ENCODE measurements around the gene MYO1B. TPM values are rescaled to one million over a fixed set of nuclear protein-coding genes. Genes with fewer than 3 reads are reported as not detected.

Gene MYO1B
- polyA plus RNA-seq, 1 donor (not counting 4 experiments of a cell fraction or from before 2014, with no cell fraction given) = 277 TPM

GRCh38 chr2:191412353-191412752 is 167.1 kb downstream of the MYO1B start:
- H2AFZ ChIP-seq (ENCODE audit: control insufficient read depth, low read length) = no peak overlapping the region
- H4K20me1 ChIP-seq (ENCODE audit: control insufficient read depth, extremely low read depth, insufficient read depth, low read length) = no peaks in the 10 kb centered on the region
- H3K4me1 ChIP-seq (ENCODE audit: control insufficient read depth, extremely low read depth, insufficient read depth, low read length) = no peaks in the 10 kb centered on the region
- dilution Hi-C loops (cut with MboI; ENCODE audit: extremely low pct_ligation_motif_present, low sequenced_read_pairs) = no loop called here
- no peak overlapping the region for H3K4me2 ChIP-seq (ENCODE audit: control insufficient read depth, extremely low read depth, insufficient read depth, low read depth, low read length)
- H3K4me3 ChIP-seq (ENCODE audit: control insufficient read depth in 2 of 3, extremely low read depth in 1 of 3, insufficient read depth in 2 of 3, low read depth in 1 of 3, low read length in 3 of 3) = no peak overlapping the region
- H3K27me3 ChIP-seq (ENCODE audit: control insufficient read depth, extremely low read depth, insufficient read depth, low read length) = no peaks in the 10 kb centered on the region
- DNase-seq (ENCODE audit: low read depth, low spot score) (no peak), FAIRE-seq (no peak)
- H3K9me3 ChIP-seq (ENCODE audit: control insufficient read depth, low read depth, low read length) = no peaks in the 10 kb centered on the region
- TF ChIP-seq CTCF (optimal IDR thresholded peaks at IDR 0.05 in 1 of 3, IDR thresholded peaks at IDR 0.05 in 1 of 3, conservative IDR thresholded peaks at IDR 0.05 in 1 of 3; ENCODE audit: extremely low read depth in 1 of 3, insufficient read depth in 2 of 3, low read length in 3 of 3) (no peak), EZH2 (IDR thresholded peaks at IDR 0.05; ENCODE audit: low read length) (no peak)
- H3K79me2 ChIP-seq (ENCODE audit: control insufficient read depth, insufficient read depth, low read length) = no peaks in the 10 kb centered on the region
- H3K9me1 ChIP-seq (ENCODE audit: control insufficient read depth, extremely low read depth, insufficient read depth, low read length) = no peaks in the 10 kb centered on the region
- H3K36me3 ChIP-seq (ENCODE audit: control insufficient read depth in 2 of 2, extremely low read depth in 1 of 2, insufficient read depth in 2 of 2, low read length in 2 of 2) = peaks cover 30 to 61% of the 10 kb centered on the region in 2 experiments
- H3K9ac ChIP-seq (ENCODE audit: control insufficient read depth, extremely low read depth, insufficient read depth, low read length) = no peak overlapping the region
- no peak overlapping the region for H3K27ac ChIP-seq (ENCODE audit: control insufficient read depth, insufficient read depth, low read length)

DNA sequence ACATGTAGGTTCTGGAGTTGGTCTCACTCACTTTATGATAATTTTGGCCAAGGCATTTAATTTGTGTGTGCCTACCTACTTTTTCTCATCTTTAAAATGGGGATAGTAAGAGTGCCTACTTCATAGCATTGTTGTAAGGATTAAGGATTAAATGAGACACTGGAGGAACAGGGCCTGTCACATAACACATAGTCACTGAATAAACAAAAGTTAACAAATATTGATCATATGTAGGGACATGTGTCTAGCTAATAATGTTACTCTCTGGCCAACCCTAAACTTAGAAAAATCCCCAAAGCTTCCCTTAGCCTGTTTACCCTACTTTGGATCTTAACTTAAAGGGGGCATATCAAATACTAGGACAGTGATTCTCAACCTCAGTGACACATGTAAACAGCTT is 169.9 kb downstream of the MYO1B start:
- Histone ChIP-seq H3K4me1 (ENCODE audit: control insufficient read depth, extremely low read depth, insufficient read depth, low read length) (no peaks in the 10 kb centered on the region), H3K9me1 (ENCODE audit: control insufficient read depth, extremely low read depth, insufficient read depth, low read length) (no peaks in the 10 kb centered on the region), H3K9ac (ENCODE audit: control insufficient read depth, extremely low read depth, insufficient read depth, low read length) (no peak overlapping the region), H3K36me3 (ENCODE audit: control insufficient read depth in 2 of 2, extremely low read depth in 1 of 2, insufficient read depth in 2 of 2, low read length in 2 of 2) (peaks cover 25 to 61% of the 10 kb centered on the region in 2 experiments), H3K4me2 (ENCODE audit: control insufficient read depth, extremely low read depth, insufficient read depth, low read depth, low read length) (no peak overlapping the region), H3K79me2 (ENCODE audit: control insufficient read depth, insufficient read depth, low read length) (no peaks in the 10 kb centered on the region), H2AFZ (ENCODE audit: control insufficient read depth, low read length) (no peak overlapping the region), H3K27me3 (ENCODE audit: control insufficient read depth, extremely low read depth, insufficient read depth, low read length) (no peaks in the 10 kb centered on the region), H3K9me3 (ENCODE audit: control insufficient read depth, low read depth, low read length) (no peaks in the 10 kb centered on the region), H3K27ac (ENCODE audit: control insufficient read depth, insufficient read depth, low read length) (no peak overlapping the region), H4K20me1 (ENCODE audit: control insufficient read depth, extremely low read depth, insufficient read depth, low read length) (no peaks in the 10 kb centered on the region), H3K4me3 (ENCODE audit: control insufficient read depth in 2 of 3, extremely low read depth in 1 of 3, insufficient read depth in 2 of 3, low read depth in 1 of 3, low read length in 3 of 3) (no peak overlapping the region)
- no peak for FAIRE-seq
- TF ChIP-seq EZH2 (IDR thresholded peaks at IDR 0.05; ENCODE audit: low read length) = no peak
- no peak for TF ChIP-seq CTCF (optimal IDR thresholded peaks at IDR 0.05 in 1 of 3, IDR thresholded peaks at IDR 0.05 in 1 of 3, conservative IDR thresholded peaks at IDR 0.05 in 1 of 3; ENCODE audit: extremely low read depth in 1 of 3, insufficient read depth in 2 of 3, low read length in 3 of 3)
- dilution Hi-C loops (cut with MboI; ENCODE audit: extremely low pct_ligation_motif_present, low sequenced_read_pairs) = no loop called here
- no peak for DNase-seq (ENCODE audit: low read depth, low spot score)
